HepG2 (cell line): ENCODE results near the gene WDHD1. TPM values are rescaled to one million over a fixed set of nuclear protein-coding genes. Genes with fewer than 3 reads are reported as not detected.

ENCODE experiments used
- ATF7-NPFF ChIP-seq: sonication (generic); formaldehyde crosslinking; IDR thresholded peaks from 2 replicates; pipeline ENCODE4 v1.8.1; 2023; ENCODE audit warnings: mild to moderate bottlenecking, low read depth, missing genetic modification reagents, moderate library complexity
- ELF1 ChIP-seq: sonication (generic); formaldehyde crosslinking; IDR thresholded peaks from 2 replicates; pipeline ENCODE4 v1.4.0; 2020; ENCODE audit warnings: missing genetic modification reagents
- FOSL1 ChIP-seq: sonication (generic); formaldehyde crosslinking; IDR thresholded peaks from 2 replicates; pipeline ENCODE4 v1.9.0; 2021; ENCODE audit warnings: missing genetic modification reagents, borderline replicate concordance
- HHEX ChIP-seq: IDR thresholded peaks from 2 replicates; pipeline ENCODE4 v1.6.1; 2016; ENCODE audit warnings: control low read depth
- MZF1 ChIP-seq: sonication (generic); formaldehyde crosslinking; IDR thresholded peaks from 2 replicates; pipeline ENCODE4 v1.8.1; 2023; ENCODE audit warnings: mild to moderate bottlenecking, missing genetic modification reagents, borderline replicate concordance
- RXRB ChIP-seq: IDR thresholded peaks from 2 replicates; pipeline ENCODE4 v1.6.1; 2016; ENCODE audit warnings: borderline replicate concordance, missing genetic modification reagents, missing compliant biosample characterization
- SIN3A ChIP-seq: IDR thresholded peaks from 2 replicates; pipeline ENCODE4 v1.6.1; 2011; ENCODE audit warnings: low read depth, mild to moderate bottlenecking, control low read depth, low read length, borderline replicate concordance
- SRF ChIP-seq: IDR thresholded peaks from 2 replicates; pipeline ENCODE4 v1.6.1; 2011; ENCODE audit warnings: mild to moderate bottlenecking, low read depth, low read length, moderate library complexity
- TAF1 ChIP-seq: sonication (generic); formaldehyde crosslinking; IDR thresholded peaks from 2 replicates; pipeline ENCODE4 v1.4.0; 2020; ENCODE audit warnings: missing genetic modification reagents
- ZBTB8A ChIP-seq: sonication (generic); formaldehyde crosslinking; IDR thresholded peaks from 2 replicates; pipeline ENCODE4 v1.4.0; 2020; ENCODE audit warnings: mild to moderate bottlenecking, low read depth, missing genetic modification reagents, borderline replicate concordance
- ZNF292 ChIP-seq: sonication (generic); formaldehyde crosslinking; IDR thresholded peaks from 2 replicates; pipeline ENCODE4 v1.8.1; 2022; ENCODE audit warnings: mild to moderate bottlenecking, low read depth, missing genetic modification reagents, borderline replicate concordance
- ZNF598 ChIP-seq: sonication (generic); formaldehyde crosslinking; IDR thresholded peaks from 2 replicates; pipeline ENCODE4 v1.5.1; 2020; ENCODE audit warnings: mild to moderate bottlenecking, missing genetic modification reagents, borderline replicate concordance
- ZNF644 ChIP-seq: IDR thresholded peaks from 2 replicates; pipeline ENCODE4 v1.6.1; 2016; ENCODE audit warnings: low read depth
- ZNF780A ChIP-seq: sonication (generic); formaldehyde crosslinking; IDR thresholded peaks from 2 replicates; pipeline ENCODE4 v1.8.0; 2022; ENCODE audit warnings: mild to moderate bottlenecking, missing genetic modification reagents, moderate library complexity
- ZSCAN9 ChIP-seq: IDR thresholded peaks from 2 replicates; pipeline ENCODE4 v1.6.1; 2016; ENCODE audit warnings: borderline replicate concordance
- polyA plus RNA-seq, 8 experiments: library from polyadenylated mRNA; depleted of rRNA in 3 of 8; stranded (reverse) in 7 of 8; unstranded in 1 of 8; fragments of >200 nt; fragmentation: Illumina TruSeq in 4 of 8; extraction: Trizol in 4 of 8; gene quantifications; 2 replicates each; pipeline versions ENCODE4 v1.2.1 to v1.2.3, GENCODE V29; 2011 to 2016; ENCODE audit warnings: low read depth in 4 of 8, missing spikeins in 1 of 8, mixed read lengths in 1 of 8; ENCODE audit not compliant: insufficient read depth in 1 of 8
- total RNA-seq, 5 experiments: library from RNA; depleted of rRNA; stranded (reverse); fragments of >200 nt; fragmentation: Illumina TruSeq; extraction: Trizol; gene quantifications; 2 replicates each; pipeline ENCODE4 v1.2.3, GENCODE V29; 2016; ENCODE audit warnings: low read depth in 1 of 5
- TF ChIP-seq, protein P1 (sequence below): sonication (generic); formaldehyde crosslinking; IDR thresholded peaks from 2 replicates; pipeline ENCODE4 v1.4.0; 2020; ENCODE audit warnings: missing genetic modification reagents
- TF ChIP-seq, protein P2 (sequence below): sonication (generic); formaldehyde crosslinking; IDR thresholded peaks from 2 replicates; pipeline ENCODE4 v1.4.0; 2020; ENCODE audit warnings: low read depth, missing genetic modification reagents
- TF ChIP-seq, protein P3 (sequence below): sonication (generic); formaldehyde crosslinking; IDR thresholded peaks from 2 replicates; pipeline ENCODE4 v1.5.0; 2020; ENCODE audit warnings: missing genetic modification reagents
- TF ChIP-seq, protein P4 (sequence below): IDR thresholded peaks from 2 replicates; pipeline ENCODE4 v1.6.1; 2016; ENCODE audit warnings: low read depth, missing genetic modification reagents, missing compliant biosample characterization

Gene WDHD1
- total and polyA plus RNA-seq, 2 of the 13 experiments (the other 11 are each of a cell fraction or from before 2014, with no cell fraction given) = 5.5 to 27.5 TPM

DNA sequence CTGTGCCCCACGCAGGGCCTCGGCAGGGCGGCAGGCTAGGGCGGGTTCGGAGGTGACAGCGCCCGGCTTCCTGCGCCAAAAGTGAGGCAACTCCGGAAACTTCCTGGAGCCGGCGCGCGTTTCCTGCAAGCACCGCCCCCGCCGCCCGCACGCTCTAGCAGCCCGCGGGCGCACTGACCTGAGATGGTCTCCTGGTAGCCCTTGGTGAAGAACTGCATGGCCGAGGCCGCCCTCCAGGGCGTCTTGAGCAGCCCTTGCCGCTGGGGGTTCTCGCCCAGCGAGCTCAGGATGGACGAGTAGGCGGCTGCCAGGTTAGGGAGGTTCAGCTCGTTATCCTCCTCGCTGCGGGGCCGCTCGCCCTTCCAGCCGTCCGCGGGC is 124.8 kb downstream of the WDHD1 start (continued):
- TF ChIP-seq, protein P1, sequence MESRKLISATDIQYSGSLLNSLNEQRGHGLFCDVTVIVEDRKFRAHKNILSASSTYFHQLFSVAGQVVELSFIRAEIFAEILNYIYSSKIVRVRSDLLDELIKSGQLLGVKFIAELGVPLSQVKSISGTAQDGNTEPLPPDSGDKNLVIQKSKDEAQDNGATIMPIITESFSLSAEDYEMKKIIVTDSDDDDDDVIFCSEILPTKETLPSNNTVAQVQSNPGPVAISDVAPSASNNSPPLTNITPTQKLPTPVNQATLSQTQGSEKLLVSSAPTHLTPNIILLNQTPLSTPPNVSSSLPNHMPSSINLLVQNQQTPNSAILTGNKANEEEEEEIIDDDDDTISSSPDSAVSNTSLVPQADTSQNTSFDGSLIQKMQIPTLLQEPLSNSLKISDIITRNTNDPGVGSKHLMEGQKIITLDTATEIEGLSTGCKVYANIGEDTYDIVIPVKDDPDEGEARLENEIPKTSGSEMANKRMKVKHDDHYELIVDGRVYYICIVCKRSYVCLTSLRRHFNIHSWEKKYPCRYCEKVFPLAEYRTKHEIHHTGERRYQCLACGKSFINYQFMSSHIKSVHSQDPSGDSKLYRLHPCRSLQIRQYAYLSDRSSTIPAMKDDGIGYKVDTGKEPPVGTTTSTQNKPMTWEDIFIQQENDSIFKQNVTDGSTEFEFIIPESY (CRISPR knock-in tag) = no peak
- TF ChIP-seq ZNF292 (CRISPR knock-in tag) (no peak), ZNF780A (CRISPR knock-in tag) (no peak), TAF1 (CRISPR knock-in tag) (no peak; the same call in 1 of the 2 replicates), ZSCAN9 (CRISPR knock-in tag) (peak; percentile 61; the same call in 1 of the 2 replicates), FOSL1 (no peak), MZF1 (CRISPR knock-in tag) (no peak), ZNF598 (CRISPR knock-in tag) (no peak), ZNF644 (CRISPR knock-in tag) (no peak), SIN3A (peak; percentile 80; the same call in 1 of the 2 replicates), ELF1 (CRISPR knock-in tag) (peak; percentile 77), SRF (no peak), ZBTB8A (CRISPR knock-in tag) (peak; percentile 35; the same call in 1 of the 2 replicates), ATF7-NPFF (CRISPR knock-in tag) (no peak), RXRB (0 out of 2 replicates have a peak, but pooled peaks have one; percentile 14), HHEX (no peak)
- TF ChIP-seq, protein P2, sequence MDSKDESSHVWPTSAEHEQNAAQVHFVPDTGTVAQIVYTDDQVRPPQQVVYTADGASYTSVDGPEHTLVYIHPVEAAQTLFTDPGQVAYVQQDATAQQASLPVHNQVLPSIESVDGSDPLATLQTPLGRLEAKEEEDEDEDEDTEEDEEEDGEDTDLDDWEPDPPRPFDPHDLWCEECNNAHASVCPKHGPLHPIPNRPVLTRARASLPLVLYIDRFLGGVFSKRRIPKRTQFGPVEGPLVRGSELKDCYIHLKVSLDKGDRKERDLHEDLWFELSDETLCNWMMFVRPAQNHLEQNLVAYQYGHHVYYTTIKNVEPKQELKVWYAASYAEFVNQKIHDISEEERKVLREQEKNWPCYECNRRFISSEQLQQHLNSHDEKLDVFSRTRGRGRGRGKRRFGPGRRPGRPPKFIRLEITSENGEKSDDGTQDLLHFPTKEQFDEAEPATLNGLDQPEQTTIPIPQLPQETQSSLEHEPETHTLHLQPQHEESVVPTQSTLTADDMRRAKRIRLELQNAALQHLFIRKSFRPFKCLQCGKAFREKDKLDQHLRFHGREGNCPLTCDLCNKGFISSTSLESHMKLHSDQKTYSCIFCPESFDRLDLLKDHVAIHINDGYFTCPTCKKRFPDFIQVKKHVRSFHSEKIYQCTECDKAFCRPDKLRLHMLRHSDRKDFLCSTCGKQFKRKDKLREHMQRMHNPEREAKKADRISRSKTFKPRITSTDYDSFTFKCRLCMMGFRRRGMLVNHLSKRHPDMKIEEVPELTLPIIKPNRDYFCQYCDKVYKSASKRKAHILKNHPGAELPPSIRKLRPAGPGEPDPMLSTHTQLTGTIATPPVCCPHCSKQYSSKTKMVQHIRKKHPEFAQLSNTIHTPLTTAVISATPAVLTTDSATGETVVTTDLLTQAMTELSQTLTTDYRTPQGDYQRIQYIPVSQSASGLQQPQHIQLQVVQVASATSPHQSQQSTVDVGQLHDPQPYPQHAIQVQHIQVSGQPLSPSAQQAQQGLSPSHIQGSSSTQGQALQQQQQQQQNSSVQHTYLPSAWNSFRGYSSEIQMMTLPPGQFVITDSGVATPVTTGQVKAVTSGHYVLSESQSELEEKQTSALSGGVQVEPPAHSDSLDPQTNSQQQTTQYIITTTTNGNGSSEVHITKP = no peak
- TF ChIP-seq, protein P3, sequence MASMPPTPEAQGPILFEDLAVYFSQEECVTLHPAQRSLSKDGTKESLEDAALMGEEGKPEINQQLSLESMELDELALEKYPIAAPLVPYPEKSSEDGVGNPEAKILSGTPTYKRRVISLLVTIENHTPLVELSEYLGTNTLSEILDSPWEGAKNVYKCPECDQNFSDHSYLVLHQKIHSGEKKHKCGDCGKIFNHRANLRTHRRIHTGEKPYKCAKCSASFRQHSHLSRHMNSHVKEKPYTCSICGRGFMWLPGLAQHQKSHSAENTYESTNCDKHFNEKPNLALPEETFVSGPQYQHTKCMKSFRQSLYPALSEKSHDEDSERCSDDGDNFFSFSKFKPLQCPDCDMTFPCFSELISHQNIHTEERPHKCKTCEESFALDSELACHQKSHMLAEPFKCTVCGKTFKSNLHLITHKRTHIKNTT (CRISPR knock-in tag) = no peak
- TF ChIP-seq, protein P4, sequence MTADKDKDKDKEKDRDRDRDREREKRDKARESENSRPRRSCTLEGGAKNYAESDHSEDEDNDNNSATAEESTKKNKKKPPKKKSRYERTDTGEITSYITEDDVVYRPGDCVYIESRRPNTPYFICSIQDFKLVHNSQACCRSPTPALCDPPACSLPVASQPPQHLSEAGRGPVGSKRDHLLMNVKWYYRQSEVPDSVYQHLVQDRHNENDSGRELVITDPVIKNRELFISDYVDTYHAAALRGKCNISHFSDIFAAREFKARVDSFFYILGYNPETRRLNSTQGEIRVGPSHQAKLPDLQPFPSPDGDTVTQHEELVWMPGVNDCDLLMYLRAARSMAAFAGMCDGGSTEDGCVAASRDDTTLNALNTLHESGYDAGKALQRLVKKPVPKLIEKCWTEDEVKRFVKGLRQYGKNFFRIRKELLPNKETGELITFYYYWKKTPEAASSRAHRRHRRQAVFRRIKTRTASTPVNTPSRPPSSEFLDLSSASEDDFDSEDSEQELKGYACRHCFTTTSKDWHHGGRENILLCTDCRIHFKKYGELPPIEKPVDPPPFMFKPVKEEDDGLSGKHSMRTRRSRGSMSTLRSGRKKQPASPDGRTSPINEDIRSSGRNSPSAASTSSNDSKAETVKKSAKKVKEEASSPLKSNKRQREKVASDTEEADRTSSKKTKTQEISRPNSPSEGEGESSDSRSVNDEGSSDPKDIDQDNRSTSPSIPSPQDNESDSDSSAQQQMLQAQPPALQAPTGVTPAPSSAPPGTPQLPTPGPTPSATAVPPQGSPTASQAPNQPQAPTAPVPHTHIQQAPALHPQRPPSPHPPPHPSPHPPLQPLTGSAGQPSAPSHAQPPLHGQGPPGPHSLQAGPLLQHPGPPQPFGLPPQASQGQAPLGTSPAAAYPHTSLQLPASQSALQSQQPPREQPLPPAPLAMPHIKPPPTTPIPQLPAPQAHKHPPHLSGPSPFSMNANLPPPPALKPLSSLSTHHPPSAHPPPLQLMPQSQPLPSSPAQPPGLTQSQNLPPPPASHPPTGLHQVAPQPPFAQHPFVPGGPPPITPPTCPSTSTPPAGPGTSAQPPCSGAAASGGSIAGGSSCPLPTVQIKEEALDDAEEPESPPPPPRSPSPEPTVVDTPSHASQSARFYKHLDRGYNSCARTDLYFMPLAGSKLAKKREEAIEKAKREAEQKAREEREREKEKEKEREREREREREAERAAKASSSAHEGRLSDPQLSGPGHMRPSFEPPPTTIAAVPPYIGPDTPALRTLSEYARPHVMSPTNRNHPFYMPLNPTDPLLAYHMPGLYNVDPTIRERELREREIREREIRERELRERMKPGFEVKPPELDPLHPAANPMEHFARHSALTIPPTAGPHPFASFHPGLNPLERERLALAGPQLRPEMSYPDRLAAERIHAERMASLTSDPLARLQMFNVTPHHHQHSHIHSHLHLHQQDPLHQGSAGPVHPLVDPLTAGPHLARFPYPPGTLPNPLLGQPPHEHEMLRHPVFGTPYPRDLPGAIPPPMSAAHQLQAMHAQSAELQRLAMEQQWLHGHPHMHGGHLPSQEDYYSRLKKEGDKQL (CRISPR knock-in tag) = no peak
